ENCODE measurements around the gene HNRNPDL.
A peak's percentile ranks its signal among the peaks of the same experiment; 100 is the strongest.

The HNRNPDL gene

GRCh38 chr4:82381661-82382296, 48.5 kb downstream of the HNRNPDL start:
- DNase-seq: no peak

GRCh38 chr4:82381235-82381634, 49.0 kb downstream of the HNRNPDL start:
- no peak for DNase-seq

GRCh38 chr4:82380831-82381230, 49.4 kb downstream of the HNRNPDL start:
- DNase-seq: no peak

GRCh38 chr4:82380344-82380743, 49.9 kb downstream of the HNRNPDL start:
- no peak for DNase-seq

GRCh38 chr4:82376109-82376508, 54.2 kb downstream of the HNRNPDL start:
- DNase-seq: no peak

GRCh38 chr4:82373816-82374625, 56.2 kb downstream of the HNRNPDL start, which contains the start of gene HNRNPD:
Gene HNRNPD, minus strand, starts transcription at chr4:82373991. Its CDS starts 313 bp downstream, at chr4:82373678.
- DNase-seq: peak; percentile 97 to 99

- no peak for DNase-seq
These were observed 56.8 kb downstream of the HNRNPDL start for GRCh38 chr4:82373486-82373815.

Data from NCI-H187 (cell line).